ENCODE results near the gene ARPC1B. TPM values are rescaled to one million over a fixed set of nuclear protein-coding genes. Genes with fewer than 3 reads are reported as not detected.

ARPC1B gene
- total and polyA plus RNA-seq, 2 of the 8 experiments (the other 6 are each of a cell fraction or from before 2014, with no cell fraction given): 64.5 to 115 TPM

DNA sequence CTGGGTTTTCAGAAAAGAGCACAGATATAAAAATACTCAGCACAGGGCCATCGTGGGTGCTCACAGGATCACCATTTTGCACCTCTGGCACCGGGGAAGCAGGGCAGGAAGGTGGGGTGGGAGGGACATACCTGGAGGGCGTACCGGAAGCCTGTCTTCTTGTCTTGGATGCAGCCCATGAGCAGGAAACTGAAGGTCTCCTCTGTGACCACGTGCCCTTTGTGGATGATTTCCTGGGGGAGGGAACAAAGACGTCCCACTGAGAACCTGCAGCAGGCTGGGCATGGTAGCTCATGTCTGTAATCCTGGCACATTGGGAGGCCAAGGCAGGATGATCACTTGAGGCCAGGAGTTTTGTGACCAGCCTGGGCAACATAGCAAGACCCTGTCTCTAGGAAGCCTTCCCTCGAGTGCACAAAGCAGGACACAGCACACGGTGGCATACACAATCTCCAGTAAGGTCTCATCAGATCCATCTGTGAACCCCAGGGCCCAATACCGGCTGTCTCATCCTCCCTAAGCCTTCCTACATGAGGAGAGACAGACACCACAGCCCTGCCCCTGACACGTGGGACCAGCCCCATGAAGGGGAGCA is 54.5 kb downstream of the ARPC1B start:
- FAIRE-seq (no peak), DNase-seq (ENCODE audit: low read depth in 1 of 2, low spot score in 2 of 2) (no peak)
- no peaks in the 10 kb centered on the region; a peak in 1 of 4 replicates for H3K9me3 ChIP-seq (ENCODE audit: insufficient read depth in 2 of 2, low read depth in 1 of 2, low read length in 1 of 2)
- H2BK15ac ChIP-seq (ENCODE audit: low read length): no peak overlapping the region
- H4K20me1 ChIP-seq (replicated peaks in 1 of 2; ENCODE audit: control insufficient read depth in 1 of 2, insufficient read depth in 2 of 2, low read length in 2 of 2): peaks cover 0 to 8% of the 10 kb centered on the region in 2 experiments
- no peak overlapping the region for H3K18ac ChIP-seq (ENCODE audit: extremely low read depth, low read length)
- H3K79me2 ChIP-seq (ENCODE audit: control insufficient read depth in 1 of 2, insufficient read depth in 2 of 2, low read length in 2 of 2): no peaks in the 10 kb centered on the region
- H3K4ac ChIP-seq (replicated peaks; ENCODE audit: insufficient read length, low read depth, low read length): no peak overlapping the region
- no peak overlapping the region for H3K56ac ChIP-seq (replicated peaks; ENCODE audit: insufficient read length, low read depth, low read length)
- ChIA-PET POLR2A (ENCODE audit: partially characterized antibody) (interaction anchor here (0.6 to 3.5 kb wide), 12 partner anchors 9 to 55 kb away, joined by 3 to 18 read pairs (median 4); partner anchors contain the start of genes BUD31, CPSF4, PDAP1 and PTCD1), CTCF (ENCODE audit: partially characterized antibody) (interaction anchor here (1.1 kb wide), 2 partner anchors 18 to 19 kb away, joined by 3 read pairs; no protein-coding TSS in a partner anchor)
- WGBS, 2 experiments (ENCODE audit: extremely low coverage in 1 of 2, insufficient coverage in 1 of 2, insufficient read length in 1 of 2, insufficient replicate concordance in 2 of 2, low coverage in 1 of 2, low lambda C conversion rate in 2 of 2, missing lambda C conversion rate in 1 of 2): 93% methylated on average over 10 of the region's 10 CpGs; no CpG with 5 or more reads in 1 of the 2 experiments
- no peak overlapping the region for H2AK5ac ChIP-seq (ENCODE audit: low read depth, low read length)
- no peak overlapping the region for H4K91ac ChIP-seq (replicated peaks; ENCODE audit: insufficient read length, low read length)
- no peak overlapping the region for H3K23ac ChIP-seq (ENCODE audit: insufficient read length)
- no peak overlapping the region for H3K4me2 ChIP-seq (ENCODE audit: insufficient read depth in 1 of 2, low read depth in 2 of 2, low read length in 2 of 2)
- no peak overlapping the region for H2BK12ac ChIP-seq (ENCODE audit: low read depth, low read length)
- no peak overlapping the region for H2BK5ac ChIP-seq (ENCODE audit: low read depth, low read length)
- H3K4me1 ChIP-seq (replicated peaks in 1 of 4; ENCODE audit: control insufficient read depth in 3 of 4, insufficient read depth in 4 of 4, low read length in 3 of 4): no peaks in the 10 kb centered on the region
- H3K36me3 ChIP-seq (ENCODE audit: control insufficient read depth in 2 of 4, insufficient read depth in 4 of 4, low read length in 3 of 4): peaks cover 19 to 68% (median 50%) of the 10 kb centered on the region in 4 experiments
- no peak overlapping the region for H2BK120ac ChIP-seq (replicated peaks; ENCODE audit: low read depth, low read length)
- no peaks in the 10 kb centered on the region; the same call in 1 of the 2 replicates for H3K79me1 ChIP-seq (ENCODE audit: low read depth, low read length)
- no peak overlapping the region for H3K14ac ChIP-seq (ENCODE audit: insufficient read length)
- no peak overlapping the region; the same call in 1 of the 2 replicates for H4K8ac ChIP-seq (ENCODE audit: extremely low read depth, insufficient read depth, low read length)
- H3K27me3 ChIP-seq (replicated peaks in 1 of 4; ENCODE audit: control insufficient read depth in 3 of 4, extremely low read depth in 1 of 4, insufficient read depth in 3 of 4, low read length in 3 of 4): no peaks in the 10 kb centered on the region
- no peak overlapping the region for H3K4me3 ChIP-seq (ENCODE audit: extremely low read depth in 1 of 4, insufficient read depth in 2 of 4, low read depth in 3 of 4, low read length in 4 of 4)
- H4K5ac ChIP-seq (ENCODE audit: insufficient read length, low read depth, low read length): no peak overlapping the region
- H2BK20ac ChIP-seq (ENCODE audit: low read length): no peak overlapping the region
- no peak overlapping the region for H2AFZ ChIP-seq (ENCODE audit: low read length)
- no peak overlapping the region for H3K9ac ChIP-seq (replicated peaks in 1 of 4; ENCODE audit: extremely low read depth in 1 of 4, low read depth in 3 of 4, low read length in 3 of 4)
- H3K23me2 ChIP-seq (ENCODE audit: low read depth, low read length): no peaks in the 10 kb centered on the region
- no peak overlapping the region for H3K27ac ChIP-seq (ENCODE audit: low read depth, low read length)
- TF ChIP-seq HDAC6 (IDR thresholded peaks at IDR 0.05; ENCODE audit: low read depth, low read length) (no peak), POU5F1 (IDR thresholded peaks at IDR 0.05; ENCODE audit: low read depth, low read length) (no peak), YY1 (IDR thresholded peaks at IDR 0.05; ENCODE audit: low read depth, low read length) (no peak), SAP30 (IDR thresholded peaks at IDR 0.05; ENCODE audit: insufficient read depth, insufficient replicate concordance, low read length) (no peak), EZH2 (IDR thresholded peaks at IDR 0.05; ENCODE audit: low read depth, low read length, severe bottlenecking) (no peak), CEBPB (IDR thresholded peaks at IDR 0.05; ENCODE audit: low read depth, low read length) (no peak), GABPA (IDR thresholded peaks at IDR 0.05; ENCODE audit: borderline replicate concordance, insufficient read depth, low read length) (no peak), EGR1 (IDR thresholded peaks at IDR 0.05; ENCODE audit: borderline replicate concordance, low read depth, low read length) (no peak), POLR2A (IDR thresholded peaks at IDR 0.05; ENCODE audit: control extremely low read depth in 1 of 2, low read depth in 2 of 2, low read length in 2 of 2) (no peak), TBP (IDR thresholded peaks at IDR 0.05; ENCODE audit: low read depth, low read length) (no peak), TEAD4 (IDR thresholded peaks at IDR 0.05; ENCODE audit: low read depth, low read length) (no peak), BCL11A (IDR thresholded peaks at IDR 0.05; ENCODE audit: low read depth in 2 of 2, low read length in 2 of 2) (no peak), GTF2F1 (IDR thresholded peaks at IDR 0.05; ENCODE audit: borderline replicate concordance, low read depth, low read length) (no peak), KDM5A (IDR thresholded peaks at IDR 0.05; ENCODE audit: low read length) (no peak)

All from H1 (cell line).